Measurements from ENCODE around the gene KRT37.

KRT37 gene

DNA sequence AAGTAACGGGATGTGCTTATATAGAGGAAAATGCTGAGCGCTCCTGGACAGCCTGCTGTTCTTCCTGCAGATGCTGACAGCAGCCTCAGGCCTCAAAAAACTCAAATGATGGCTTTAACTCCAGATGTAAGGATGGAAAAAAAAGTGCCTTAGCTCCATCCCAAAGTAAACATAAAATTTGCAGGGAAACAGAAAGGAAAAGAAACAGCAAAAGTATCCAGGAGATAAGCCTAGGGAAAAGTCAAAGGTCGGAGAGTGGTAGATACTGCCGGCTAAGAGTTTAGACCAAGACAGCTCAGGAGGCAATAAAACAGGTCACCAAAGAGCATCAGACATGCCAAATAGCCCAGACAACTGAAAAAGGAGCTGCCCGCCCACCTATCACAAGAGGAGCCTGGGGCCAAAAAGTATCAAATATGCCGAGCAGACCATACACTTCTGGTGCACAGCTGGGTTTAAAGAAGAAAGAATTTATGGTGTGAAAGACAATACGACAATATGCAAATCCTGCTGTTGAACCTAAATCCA lies 33.9 kb downstream of the KRT37 start:
- H2AFZ ChIP-seq (ENCODE audit: low read depth, low read length), result no peak overlapping the region
- H3K27ac ChIP-seq (ENCODE audit: low read length), result no peak overlapping the region
- no peaks in the 10 kb centered on the region for H3K4me1 ChIP-seq (ENCODE audit: insufficient read depth, low read length)
- ATAC-seq (ENCODE audit: insufficient read depth, low read depth) (no peak), DNase-seq (no peak)
- TF ChIP-seq EZH2 (IDR thresholded peaks at IDR 0.05; ENCODE audit: borderline replicate concordance, low read depth, low read length, severe bottlenecking), result no peak
- TF ChIP-seq, protein P1, sequence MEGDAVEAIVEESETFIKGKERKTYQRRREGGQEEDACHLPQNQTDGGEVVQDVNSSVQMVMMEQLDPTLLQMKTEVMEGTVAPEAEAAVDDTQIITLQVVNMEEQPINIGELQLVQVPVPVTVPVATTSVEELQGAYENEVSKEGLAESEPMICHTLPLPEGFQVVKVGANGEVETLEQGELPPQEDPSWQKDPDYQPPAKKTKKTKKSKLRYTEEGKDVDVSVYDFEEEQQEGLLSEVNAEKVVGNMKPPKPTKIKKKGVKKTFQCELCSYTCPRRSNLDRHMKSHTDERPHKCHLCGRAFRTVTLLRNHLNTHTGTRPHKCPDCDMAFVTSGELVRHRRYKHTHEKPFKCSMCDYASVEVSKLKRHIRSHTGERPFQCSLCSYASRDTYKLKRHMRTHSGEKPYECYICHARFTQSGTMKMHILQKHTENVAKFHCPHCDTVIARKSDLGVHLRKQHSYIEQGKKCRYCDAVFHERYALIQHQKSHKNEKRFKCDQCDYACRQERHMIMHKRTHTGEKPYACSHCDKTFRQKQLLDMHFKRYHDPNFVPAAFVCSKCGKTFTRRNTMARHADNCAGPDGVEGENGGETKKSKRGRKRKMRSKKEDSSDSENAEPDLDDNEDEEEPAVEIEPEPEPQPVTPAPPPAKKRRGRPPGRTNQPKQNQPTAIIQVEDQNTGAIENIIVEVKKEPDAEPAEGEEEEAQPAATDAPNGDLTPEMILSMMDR (IDR thresholded peaks at IDR 0.05; ENCODE audit: borderline replicate concordance, extremely low read depth, low read length, poor library complexity, severe bottlenecking), result no peak
- no peak overlapping the region for H3K9ac ChIP-seq (ENCODE audit: low read depth, low read length)
- H3K36me3 ChIP-seq (ENCODE audit: insufficient read depth, low read length), result no peaks in the 10 kb centered on the region
- H3K4me2 ChIP-seq (ENCODE audit: insufficient read depth, low read length), result no peak overlapping the region
- peaks cover 8% of the 10 kb centered on the region for H3K27me3 ChIP-seq (ENCODE audit: insufficient read depth, low read length, poor library complexity)
- H3K4me3 ChIP-seq (ENCODE audit: low read depth in 1 of 2, low read length in 2 of 2), result no peak overlapping the region
- H3K9me3 ChIP-seq (ENCODE audit: insufficient read depth, low read length, severe bottlenecking), result peaks cover 3% of the 10 kb centered on the region
- H3K79me2 ChIP-seq (ENCODE audit: insufficient read depth, low read length), result no peaks in the 10 kb centered on the region
- no peaks in the 10 kb centered on the region for H4K20me1 ChIP-seq (ENCODE audit: insufficient read depth, low read length)

DNA sequence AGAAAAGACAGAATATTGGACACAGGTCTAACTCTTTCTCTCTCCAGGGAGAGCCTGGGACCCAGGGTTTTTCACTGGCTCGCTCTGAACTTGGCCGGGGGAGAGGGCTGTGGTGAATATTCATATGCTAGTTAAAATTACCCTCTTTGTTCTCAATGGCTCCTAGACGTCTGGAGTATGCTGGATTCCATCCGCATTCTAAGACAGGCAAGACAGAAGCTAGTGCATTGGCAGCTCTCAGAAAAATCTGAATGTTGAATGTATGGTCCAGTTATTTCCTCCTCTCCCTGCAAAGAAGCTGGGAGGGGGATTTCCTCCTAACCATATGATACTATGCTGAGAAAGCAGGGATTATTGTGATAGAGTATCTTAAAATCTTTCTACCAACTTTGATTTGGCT lies 36.7 kb downstream of the KRT37 start:
- Histone ChIP-seq H3K27me3 (ENCODE audit: insufficient read depth, low read length, poor library complexity) (peaks cover 5% of the 10 kb centered on the region), H3K36me3 (ENCODE audit: insufficient read depth, low read length) (no peaks in the 10 kb centered on the region), H2AFZ (ENCODE audit: low read depth, low read length) (no peak overlapping the region), H3K9me3 (ENCODE audit: insufficient read depth, low read length, severe bottlenecking) (peaks cover 3% of the 10 kb centered on the region), H4K20me1 (ENCODE audit: insufficient read depth, low read length) (no peaks in the 10 kb centered on the region), H3K9ac (ENCODE audit: low read depth, low read length) (no peak overlapping the region), H3K27ac (ENCODE audit: low read length) (no peak overlapping the region), H3K4me1 (ENCODE audit: insufficient read depth, low read length) (no peaks in the 10 kb centered on the region), H3K79me2 (ENCODE audit: insufficient read depth, low read length) (no peaks in the 10 kb centered on the region), H3K4me3 (ENCODE audit: low read depth in 1 of 2, low read length in 2 of 2) (no peak overlapping the region), H3K4me2 (ENCODE audit: insufficient read depth, low read length) (no peak overlapping the region)
- no peak for TF ChIP-seq EZH2 (IDR thresholded peaks at IDR 0.05; ENCODE audit: borderline replicate concordance, low read depth, low read length, severe bottlenecking)
- TF ChIP-seq, protein P1 (IDR thresholded peaks at IDR 0.05; ENCODE audit: borderline replicate concordance, extremely low read depth, low read length, poor library complexity, severe bottlenecking), result no peak
- ATAC-seq (ENCODE audit: insufficient read depth, low read depth) (no peak), DNase-seq (no peak)

DNA sequence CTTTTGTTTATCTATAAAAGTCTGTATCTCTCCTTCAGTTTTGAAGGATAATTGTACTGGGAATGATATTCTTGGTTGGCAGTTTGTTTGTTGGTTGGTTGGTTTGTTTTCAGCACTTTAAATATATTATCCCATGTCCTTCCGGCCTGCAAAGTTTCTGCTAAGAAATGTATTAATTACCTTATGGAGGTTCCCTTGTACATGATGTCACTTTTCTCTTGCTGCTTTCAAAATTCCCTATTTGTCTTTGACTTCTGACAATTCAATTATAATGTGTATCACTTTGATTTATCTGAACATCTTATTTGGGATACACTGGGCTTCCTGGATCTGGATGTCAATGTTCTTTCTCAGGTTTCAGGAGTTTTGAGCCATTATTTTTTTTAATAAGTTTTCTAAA lies 38.2 kb downstream of the KRT37 start:
- Histone ChIP-seq H3K9me3 (ENCODE audit: insufficient read depth, low read length, severe bottlenecking) (peaks cover 3% of the 10 kb centered on the region), H3K36me3 (ENCODE audit: insufficient read depth, low read length) (no peaks in the 10 kb centered on the region), H3K79me2 (ENCODE audit: insufficient read depth, low read length) (no peaks in the 10 kb centered on the region), H3K4me3 (ENCODE audit: low read depth in 1 of 2, low read length in 2 of 2) (no peak overlapping the region), H3K4me2 (ENCODE audit: insufficient read depth, low read length) (no peak overlapping the region), H3K27me3 (ENCODE audit: insufficient read depth, low read length, poor library complexity) (peaks cover 4% of the 10 kb centered on the region), H3K27ac (ENCODE audit: low read length) (no peak overlapping the region), H3K9ac (ENCODE audit: low read depth, low read length) (no peak overlapping the region), H2AFZ (ENCODE audit: low read depth, low read length) (no peak overlapping the region), H4K20me1 (ENCODE audit: insufficient read depth, low read length) (no peaks in the 10 kb centered on the region), H3K4me1 (ENCODE audit: insufficient read depth, low read length) (no peaks in the 10 kb centered on the region)
- DNase-seq (no peak), ATAC-seq (ENCODE audit: insufficient read depth, low read depth) (no peak)
- TF ChIP-seq, protein P1 (IDR thresholded peaks at IDR 0.05; ENCODE audit: borderline replicate concordance, extremely low read depth, low read length, poor library complexity, severe bottlenecking), result no peak
- TF ChIP-seq EZH2 (IDR thresholded peaks at IDR 0.05; ENCODE audit: borderline replicate concordance, low read depth, low read length, severe bottlenecking), result no peak

DNA sequence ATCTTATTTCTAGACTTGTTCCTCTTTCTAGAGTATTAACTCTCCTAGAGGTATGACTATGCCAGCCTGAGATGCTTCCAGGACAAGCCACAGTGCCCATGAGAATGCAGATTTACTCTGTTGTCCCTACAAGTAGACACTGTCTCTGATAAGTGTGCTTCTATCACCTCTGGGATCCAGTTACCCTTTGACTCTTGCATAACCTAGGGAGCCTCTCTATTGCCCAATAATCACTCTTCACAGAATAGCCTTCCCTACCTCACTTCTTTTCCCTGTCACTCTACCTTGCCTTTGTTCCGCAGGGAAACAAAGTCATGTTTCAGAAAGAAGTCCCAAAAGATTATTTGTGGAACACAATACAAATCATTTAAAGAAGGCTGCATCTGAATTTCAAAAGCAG lies 40.7 kb downstream of the KRT37 start:
- no peak for DNase-seq
- H3K27me3 ChIP-seq (ENCODE audit: insufficient read depth, low read length, poor library complexity), result peaks cover 4% of the 10 kb centered on the region
- peaks cover 3% of the 10 kb centered on the region for H3K9me3 ChIP-seq (ENCODE audit: insufficient read depth, low read length, severe bottlenecking)
- TF ChIP-seq, protein P1 (IDR thresholded peaks at IDR 0.05; ENCODE audit: borderline replicate concordance, extremely low read depth, low read length, poor library complexity, severe bottlenecking), result no peak
- no peak for TF ChIP-seq EZH2 (IDR thresholded peaks at IDR 0.05; ENCODE audit: borderline replicate concordance, low read depth, low read length, severe bottlenecking)
- no peaks in the 10 kb centered on the region for H4K20me1 ChIP-seq (ENCODE audit: insufficient read depth, low read length)
- H3K9ac ChIP-seq (ENCODE audit: low read depth, low read length), result no peak overlapping the region
- no peak for ATAC-seq (ENCODE audit: insufficient read depth, low read depth)
- H3K79me2 ChIP-seq (ENCODE audit: insufficient read depth, low read length), result no peaks in the 10 kb centered on the region
- H3K4me2 ChIP-seq (ENCODE audit: insufficient read depth, low read length), result no peak overlapping the region
- no peaks in the 10 kb centered on the region for H3K4me1 ChIP-seq (ENCODE audit: insufficient read depth, low read length)
- no peaks in the 10 kb centered on the region for H3K36me3 ChIP-seq (ENCODE audit: insufficient read depth, low read length)
- H2AFZ ChIP-seq (ENCODE audit: low read depth, low read length), result no peak overlapping the region
- no peak overlapping the region for H3K27ac ChIP-seq (ENCODE audit: low read length)
- H3K4me3 ChIP-seq (ENCODE audit: low read depth in 1 of 2, low read length in 2 of 2), result no peak overlapping the region
